T-helper 9 cell (primary cell): ENCODE results near the gene CCBE1.
"Not testable (repeated sequence)": the region's sequence is repeated elsewhere in the genome, so short reads cannot be mapped to it uniquely, and the experiment has no call there.

Experiments used
- DNase-seq: peaks from one replicate; pipeline ENCODE4 v3.0.0-alpha.2; 2020

Gene CCBE1

GRCh38 chr18:59715445-59715844 lies 18.2 kb upstream of the CCBE1 start:
- DNase-seq: no peak

GRCh38 chr18:59714096-59714495 lies 16.9 kb upstream of the CCBE1 start:
- DNase-seq: not testable (repeated sequence)

DNA sequence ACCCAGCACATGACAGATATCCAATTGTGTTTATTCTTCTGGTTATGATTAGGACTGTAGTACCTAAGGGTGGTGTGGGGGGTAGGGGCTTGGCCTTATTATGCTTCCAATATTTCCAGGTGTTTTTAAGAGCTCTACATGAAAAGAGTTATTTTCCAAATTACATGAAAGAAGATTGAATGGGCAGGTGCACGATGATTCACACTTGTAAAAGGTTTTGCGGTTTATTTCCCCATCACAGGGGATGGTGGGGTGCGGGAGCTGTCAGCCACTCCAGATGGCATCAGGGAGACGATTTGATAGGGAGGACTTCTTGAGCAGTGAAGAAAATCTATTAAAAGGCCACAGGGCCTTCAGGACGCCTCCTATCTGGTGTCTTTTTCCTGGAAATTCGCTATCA lies 15.1 kb upstream of the CCBE1 start:
- no peak for DNase-seq

DNA sequence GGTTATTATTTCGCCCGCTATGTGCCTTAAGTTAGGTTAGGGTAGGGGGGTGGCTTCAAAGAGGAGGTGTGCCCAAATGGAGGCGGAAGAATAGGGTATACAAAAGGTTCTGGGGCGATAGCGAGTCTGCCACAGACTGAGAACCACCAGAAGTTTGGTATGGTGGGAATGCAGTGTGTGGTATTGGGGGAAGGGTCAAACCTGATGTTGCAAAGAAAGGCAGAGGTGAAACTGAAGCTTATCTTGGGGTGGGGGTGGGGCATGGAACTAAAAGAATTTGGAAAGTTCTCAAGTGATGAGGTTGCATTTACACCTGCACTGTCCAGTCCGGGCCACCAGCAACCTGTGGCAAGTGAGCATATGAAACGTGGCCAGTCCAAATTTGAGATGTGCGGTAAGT lies 11.8 kb upstream of the CCBE1 start:
- no peak for DNase-seq

- DNase-seq: no peak
These were observed 10.1 kb upstream of the CCBE1 start for GRCh38 chr18:59707306-59707705.

DNA sequence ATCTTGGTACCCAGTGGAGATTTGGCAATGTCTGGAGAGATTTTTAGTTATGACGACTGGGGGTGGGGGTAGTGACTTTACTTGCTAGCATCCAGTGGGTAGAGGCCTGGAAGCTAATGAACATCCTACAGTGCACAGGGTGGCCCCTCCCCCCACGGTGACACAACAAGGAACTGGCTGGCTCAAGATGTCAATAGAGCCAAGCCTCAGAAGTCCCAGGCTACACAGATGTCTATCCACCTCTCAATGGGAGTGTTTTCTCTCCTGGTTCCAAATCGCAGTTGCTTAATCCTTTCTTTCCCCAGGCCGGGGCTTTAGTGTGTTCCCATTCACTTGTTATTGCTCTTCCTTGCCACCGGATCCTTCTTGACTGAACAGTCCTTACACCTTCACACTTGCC lies 9.3 kb upstream of the CCBE1 start:
- no peak for DNase-seq

- no peak for DNase-seq
These were observed 7.9 kb upstream of the CCBE1 start for GRCh38 chr18:59705145-59705544.

GRCh38 chr18:59704146-59704545 lies 6.9 kb upstream of the CCBE1 start:
- no peak for DNase-seq

DNA sequence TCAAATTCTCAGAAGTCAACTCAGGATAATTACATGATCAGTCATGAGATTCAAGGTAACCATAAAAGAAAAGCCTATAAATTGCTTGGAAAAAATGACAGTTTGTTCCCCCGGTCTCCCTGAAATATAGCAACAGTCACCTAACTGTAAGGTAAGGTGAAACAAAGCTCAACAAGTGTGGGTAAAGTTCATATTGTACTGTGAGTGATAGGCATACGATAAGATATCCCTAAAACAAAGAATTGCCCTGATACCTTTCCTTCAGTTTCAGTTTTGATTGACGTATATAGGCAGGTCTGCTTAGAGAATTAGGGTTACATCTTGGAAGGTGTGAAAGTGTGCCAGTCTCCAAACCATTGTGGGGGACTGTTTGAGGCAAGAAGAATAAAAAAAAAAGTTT lies 4.0 kb upstream of the CCBE1 start:
- no peak for DNase-seq

GRCh38 chr18:59700535-59700967 lies 3.3 kb upstream of the CCBE1 start:
- no peak for DNase-seq

GRCh38 chr18:59699750-59700534 lies 2.7 kb upstream of the CCBE1 start:
- no peak for DNase-seq

DNA sequence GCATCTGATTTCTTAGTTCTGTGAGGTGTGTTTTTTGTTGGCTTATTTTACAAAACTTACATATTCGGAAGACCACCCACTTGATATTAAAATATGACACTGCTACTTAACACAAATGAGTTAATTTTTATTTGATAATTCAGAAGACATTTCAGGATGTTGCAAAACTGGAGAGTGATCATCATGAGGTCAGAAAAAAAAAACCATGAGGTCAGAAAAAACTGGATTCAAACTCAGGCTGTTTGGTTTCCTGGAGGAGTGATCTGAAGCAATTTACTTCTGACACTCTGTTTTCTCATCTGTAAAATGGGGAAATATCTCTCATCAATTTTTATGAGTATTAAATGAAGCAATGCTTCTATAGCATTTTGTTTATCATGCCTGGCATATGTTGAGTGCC lies 1.8 kb upstream of the CCBE1 start:
- no peak for DNase-seq

- no peak for DNase-seq
These were observed 650 bp downstream of the CCBE1 start for GRCh38 chr18:59696311-59697235.

DNA sequence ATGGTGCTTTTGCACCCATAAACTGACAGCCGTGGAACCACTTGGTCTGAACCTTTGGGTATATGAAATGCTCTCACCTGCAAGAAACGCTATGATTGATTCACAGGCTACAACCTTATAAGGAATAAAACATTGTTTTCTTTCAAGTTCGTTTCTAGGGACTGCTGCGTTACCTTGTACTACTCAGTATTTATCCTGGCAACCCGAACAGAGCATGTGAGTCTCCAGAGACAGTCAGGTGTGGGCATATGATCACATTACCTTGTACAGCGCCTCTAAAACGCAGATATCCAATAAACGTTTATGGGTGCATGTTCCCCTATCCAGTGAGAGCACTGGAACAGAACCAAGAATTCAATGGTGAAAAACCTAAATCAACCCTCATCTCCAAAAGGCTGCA lies 1.7 kb downstream of the CCBE1 start:
- DNase-seq: no peak

- no peak for DNase-seq
These were observed 2.4 kb downstream of the CCBE1 start for GRCh38 chr18:59694824-59695223.

DNA sequence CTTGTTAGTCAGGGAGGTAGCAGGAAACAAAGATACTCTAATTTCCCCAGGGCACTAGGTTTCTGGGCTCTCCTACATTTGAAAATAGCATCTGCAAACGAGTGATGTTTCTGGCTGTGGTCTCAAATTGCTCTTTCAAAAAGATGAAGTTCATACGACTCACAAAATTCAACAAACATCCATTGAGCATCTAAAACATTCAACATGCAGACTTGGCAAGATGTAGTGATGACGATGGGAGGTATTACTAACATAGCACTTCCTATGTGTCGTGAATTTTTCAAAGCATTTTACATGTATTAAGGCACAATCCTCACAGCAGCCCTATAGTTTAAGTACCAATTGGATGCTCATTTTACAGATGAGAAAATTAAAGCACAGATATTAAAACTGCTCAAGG lies 5.2 kb downstream of the CCBE1 start:
- no peak for DNase-seq

DNA sequence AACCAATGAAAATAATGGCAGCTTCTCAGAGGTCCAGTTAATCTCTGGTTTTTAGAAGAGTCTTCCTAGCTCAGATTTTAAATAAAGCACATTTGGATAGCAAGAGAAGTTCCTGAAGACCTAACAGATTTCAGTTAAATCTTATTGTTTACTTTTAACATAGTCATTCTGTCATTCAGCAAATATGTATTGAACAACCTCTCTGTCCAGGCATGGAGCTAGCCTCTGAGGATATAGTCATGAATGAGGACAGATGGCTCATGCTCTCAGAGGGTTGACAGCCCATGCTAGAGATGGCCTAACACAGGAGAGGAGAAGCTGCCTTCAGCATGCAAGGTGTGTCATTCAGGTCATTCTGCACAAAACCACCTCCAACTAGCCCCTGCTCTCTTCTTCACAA lies 6.2 kb downstream of the CCBE1 start:
- DNase-seq: no peak

GRCh38 chr18:59690186-59690982 lies 6.8 kb downstream of the CCBE1 start:
- no peak for DNase-seq

DNA sequence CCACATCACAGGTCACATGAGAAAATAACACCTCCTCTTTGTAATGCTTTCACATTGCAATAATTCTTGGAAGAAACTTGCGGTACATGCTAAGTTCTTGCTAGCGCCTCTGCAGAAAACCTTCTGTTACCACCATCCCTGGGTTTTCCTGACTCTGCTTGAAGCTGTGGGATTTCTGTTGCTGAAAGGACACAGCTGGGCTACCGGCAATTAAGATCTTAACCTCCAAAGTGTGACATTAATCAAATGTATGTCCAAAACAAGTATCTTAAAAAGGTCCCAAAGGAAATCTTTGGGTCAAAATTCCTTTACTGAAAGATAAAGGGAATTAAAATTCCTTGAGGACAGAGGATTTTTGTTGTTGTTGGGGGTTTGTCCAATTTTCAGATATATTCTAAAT lies 7.5 kb downstream of the CCBE1 start:
- no peak for DNase-seq

- DNase-seq: no peak
These were observed 11.0 kb downstream of the CCBE1 start for GRCh38 chr18:59686260-59686659.

GRCh38 chr18:59685501-59685900 lies 11.7 kb downstream of the CCBE1 start:
- no peak for DNase-seq

DNA sequence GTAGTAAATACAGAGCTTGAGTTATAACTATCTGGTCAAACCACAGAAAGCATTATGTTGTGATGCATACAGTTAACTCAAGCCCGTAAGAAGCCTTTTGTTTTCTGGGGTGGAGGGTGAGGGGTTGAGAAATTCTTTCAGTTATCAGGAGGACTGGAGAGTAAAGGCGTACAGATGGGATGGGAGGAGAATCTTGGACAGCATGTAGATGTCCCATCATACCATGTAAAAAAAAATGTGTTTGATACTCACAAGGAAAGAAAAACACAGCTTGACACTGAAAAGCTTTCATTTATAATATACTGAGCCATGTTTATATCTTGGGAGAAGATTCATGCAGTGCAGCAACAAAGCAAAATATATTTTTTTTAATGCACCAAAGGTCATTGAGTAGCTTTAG lies 12.4 kb downstream of the CCBE1 start:
- DNase-seq: no peak

DNA sequence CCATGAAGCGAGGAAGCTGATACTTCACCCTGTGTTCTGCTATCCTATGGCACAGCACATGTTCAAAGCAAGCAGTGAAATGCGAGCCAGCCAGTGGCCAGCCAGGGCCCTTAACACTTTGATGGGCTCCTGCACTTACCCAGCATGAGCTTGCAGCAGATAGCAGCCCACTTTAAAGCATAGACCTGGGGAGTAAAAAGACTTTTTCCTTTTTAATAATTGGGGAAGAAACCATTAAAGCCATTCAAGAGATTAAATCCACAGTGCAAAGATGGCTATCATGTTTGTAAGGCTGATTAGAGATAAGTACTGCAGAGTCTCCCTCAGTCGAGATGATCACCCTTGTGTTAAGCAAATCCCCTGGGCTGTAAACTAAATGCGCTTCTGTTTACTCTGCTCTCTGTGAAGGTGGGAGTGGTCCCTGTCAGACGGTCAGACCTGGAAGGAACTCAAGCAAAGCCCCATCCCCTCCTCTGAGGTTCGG lies 15.7 kb downstream of the CCBE1 start:
- no peak for DNase-seq
